AG10803 (cell line): ENCODE data around the gene OR4E2.
"Not testable (repeated sequence)": the region's sequence is repeated elsewhere in the genome, so short reads cannot be mapped to it uniquely, and the experiment has no call there.

Experiments used
- DNase-seq: peaks from one replicate; pipeline ENCODE4 v3.0.0; 2010; ENCODE audit warnings: low read depth
- H3K4me3 ChIP-seq: 2 replicates; pipeline ENCODE4 v1.5.1; 2011; ENCODE audit warnings: mild to moderate bottlenecking, low read length, control low read depth
- TF ChIP-seq, protein P1 (sequence below): conservative IDR thresholded peaks from 2 replicates; pipeline ENCODE4 v1.5.1; 2011; ENCODE audit warnings: mild to moderate bottlenecking, low read length, control low read depth, inconsistent platforms

The OR4E2 gene

DNA sequence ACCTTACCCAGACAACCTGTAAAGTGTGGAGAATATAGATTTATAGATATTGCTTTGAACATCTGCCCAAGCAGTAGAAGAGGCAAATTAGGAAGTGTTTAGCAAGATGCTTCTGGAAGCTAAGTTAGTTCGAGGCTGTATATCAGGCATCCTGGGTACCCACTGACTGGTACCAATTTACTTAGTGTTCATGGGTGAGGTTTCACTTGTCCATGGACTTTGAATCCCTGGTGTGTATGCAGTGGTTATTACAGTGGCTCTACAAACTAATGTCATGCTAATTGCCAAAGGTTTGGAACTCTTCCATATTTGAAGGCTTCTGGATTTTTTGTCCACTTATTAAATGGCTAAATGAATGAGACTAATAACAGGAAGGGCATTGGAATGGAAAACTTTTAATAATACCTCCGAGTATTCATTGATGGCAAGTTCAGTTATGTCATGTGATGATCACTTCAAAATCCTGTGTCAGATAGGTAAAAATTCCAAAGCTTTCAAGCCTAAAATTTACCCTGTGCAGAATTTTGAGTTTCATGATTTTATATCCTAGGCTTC lies at the start of gene OR4E2:
OR4E2 (plus strand) TSS at position 505 of the 555 bp plus-strand sequence. CDS start 11,248 bp downstream, outside the sequence.
- no peak for DNase-seq
- H3K4me3 ChIP-seq = no peak within 1 kb of the TSS
- TF ChIP-seq, protein P1, sequence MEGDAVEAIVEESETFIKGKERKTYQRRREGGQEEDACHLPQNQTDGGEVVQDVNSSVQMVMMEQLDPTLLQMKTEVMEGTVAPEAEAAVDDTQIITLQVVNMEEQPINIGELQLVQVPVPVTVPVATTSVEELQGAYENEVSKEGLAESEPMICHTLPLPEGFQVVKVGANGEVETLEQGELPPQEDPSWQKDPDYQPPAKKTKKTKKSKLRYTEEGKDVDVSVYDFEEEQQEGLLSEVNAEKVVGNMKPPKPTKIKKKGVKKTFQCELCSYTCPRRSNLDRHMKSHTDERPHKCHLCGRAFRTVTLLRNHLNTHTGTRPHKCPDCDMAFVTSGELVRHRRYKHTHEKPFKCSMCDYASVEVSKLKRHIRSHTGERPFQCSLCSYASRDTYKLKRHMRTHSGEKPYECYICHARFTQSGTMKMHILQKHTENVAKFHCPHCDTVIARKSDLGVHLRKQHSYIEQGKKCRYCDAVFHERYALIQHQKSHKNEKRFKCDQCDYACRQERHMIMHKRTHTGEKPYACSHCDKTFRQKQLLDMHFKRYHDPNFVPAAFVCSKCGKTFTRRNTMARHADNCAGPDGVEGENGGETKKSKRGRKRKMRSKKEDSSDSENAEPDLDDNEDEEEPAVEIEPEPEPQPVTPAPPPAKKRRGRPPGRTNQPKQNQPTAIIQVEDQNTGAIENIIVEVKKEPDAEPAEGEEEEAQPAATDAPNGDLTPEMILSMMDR = no peak

DNA sequence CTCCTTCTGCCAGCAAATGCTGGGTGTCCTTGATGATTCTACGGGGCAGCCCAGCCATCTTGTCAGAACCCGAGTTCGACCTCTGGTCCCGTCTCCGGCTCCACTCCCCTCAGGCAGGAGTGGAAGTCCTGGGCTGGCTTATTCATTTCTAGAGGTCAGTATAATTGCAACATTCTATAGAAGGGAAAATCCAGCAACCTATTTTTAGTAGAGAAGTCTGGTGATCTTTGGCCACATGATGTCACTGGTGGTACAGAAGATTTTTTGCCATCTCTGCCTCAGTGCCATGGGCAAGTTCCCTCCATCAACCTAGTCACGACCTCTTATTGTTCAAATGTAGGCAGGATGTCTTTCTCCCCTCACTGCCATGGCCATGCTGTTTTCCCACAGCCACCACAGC lies 41.3 kb upstream of the OR4E2 start:
- no peak for DNase-seq
- TF ChIP-seq, protein P1 = no peak
- H3K4me3 ChIP-seq = no peak overlapping the region

GRCh38 chr14:21614240-21614639 lies 39.4 kb upstream of the OR4E2 start:
- TF ChIP-seq, protein P1 = no peak
- no peak for DNase-seq
- no peak overlapping the region for H3K4me3 ChIP-seq

DNA sequence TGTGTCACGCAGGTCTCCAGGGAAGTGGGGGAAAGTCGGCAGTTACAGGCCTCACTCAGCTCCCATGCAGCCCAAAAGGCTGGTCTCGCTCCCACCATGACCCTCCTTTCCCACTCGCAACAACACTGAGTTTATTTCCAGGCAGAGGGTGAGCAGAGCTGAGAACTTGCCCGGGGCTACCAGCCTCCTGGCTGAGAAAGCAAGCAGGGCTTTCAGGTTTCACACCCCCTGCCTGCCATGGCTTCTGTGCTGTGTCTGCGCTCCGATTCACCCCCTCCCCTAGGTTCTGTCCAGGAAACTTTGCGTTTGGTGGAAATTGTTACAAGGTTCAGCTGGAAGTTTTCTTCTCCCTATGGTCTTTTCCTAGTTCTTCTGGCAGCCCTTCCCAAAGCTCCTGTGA lies 36.0 kb upstream of the OR4E2 start:
- H3K4me3 ChIP-seq = no peak overlapping the region
- no peak for DNase-seq
- TF ChIP-seq, protein P1 = no peak

DNA sequence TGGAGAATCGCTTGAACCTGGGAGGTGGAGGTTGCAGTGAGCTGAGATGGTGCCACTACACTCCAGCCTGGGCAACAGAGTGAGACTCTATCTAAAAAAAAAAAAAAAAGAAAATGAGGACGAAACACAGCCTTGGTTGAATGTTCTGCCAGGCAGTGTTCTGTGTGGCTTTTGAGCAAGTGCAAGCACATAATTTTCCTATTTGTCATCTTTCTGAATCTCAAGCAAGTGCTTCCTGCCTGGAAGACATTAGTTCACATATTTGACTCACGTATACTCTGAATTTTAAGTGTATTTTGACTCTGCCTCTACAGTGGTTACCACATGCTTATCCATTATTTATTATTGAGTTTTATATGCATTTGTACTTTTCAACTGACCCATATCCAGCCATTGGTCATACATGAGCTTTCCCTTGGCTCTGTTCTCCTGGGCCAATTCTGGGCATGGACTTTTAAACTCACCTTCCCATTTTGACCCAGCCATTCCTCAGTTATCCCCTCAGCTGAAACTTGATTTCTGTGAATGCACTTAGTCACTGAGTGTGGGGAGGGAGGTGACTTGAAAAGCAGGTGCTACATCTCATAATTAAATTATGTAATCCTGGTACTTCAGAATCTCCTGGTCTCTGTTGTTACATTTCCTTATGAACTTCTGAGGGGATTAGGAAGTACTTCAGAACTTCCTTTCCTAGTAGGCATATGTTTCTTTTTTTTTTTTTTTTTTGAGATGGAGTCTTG lies 27.0 kb upstream of the OR4E2 start:
- no peak for DNase-seq
- TF ChIP-seq, protein P1 = no peak
- no peak overlapping the region for H3K4me3 ChIP-seq

DNA sequence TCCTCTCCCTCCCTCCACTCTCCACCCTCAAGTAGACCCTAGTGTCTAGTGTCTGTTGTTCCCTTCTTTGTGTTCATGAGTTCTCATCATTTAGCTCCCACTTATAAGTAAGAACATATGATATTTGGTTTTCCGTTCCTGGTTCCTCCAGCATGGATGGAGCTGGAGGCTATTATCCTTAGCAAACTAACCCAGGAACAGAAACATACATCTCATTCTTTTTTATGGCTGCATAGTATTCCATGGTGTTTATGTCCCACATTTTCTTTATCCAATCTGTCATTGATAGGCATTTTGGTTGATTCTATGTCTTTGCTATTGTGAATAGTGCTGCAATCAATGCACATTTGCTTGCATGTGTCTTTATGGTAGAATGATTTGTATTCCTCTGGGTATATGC lies 23.1 kb upstream of the OR4E2 start:
- H3K4me3 ChIP-seq, DNase-seq: not testable (repeated sequence)

GRCh38 chr14:21631084-21631483 lies 22.6 kb upstream of the OR4E2 start:
- H3K4me3 ChIP-seq = no peak overlapping the region
- no peak for DNase-seq
- TF ChIP-seq, protein P1 = no peak
